Esophagus muscularis mucosa (tissue), 3 donors: ENCODE measurements around the gene CD79B.

Source experiments
- POLR2AphosphoS5 ChIP-seq, 2 donors: sonication (generic); formaldehyde crosslinking; IDR thresholded peaks; one replicate each; pipeline ENCODE4 v1.6.1; 2017; ENCODE audit warnings: antibody characterized with exemption in 2 of 2
- TF ChIP-seq, protein P1 (sequence below), 3 experiments: fragments of 200-600 bp in 2 of 3; fragments of 450-650 bp in 1 of 3; sonication (generic) in 2 of 3; IDR thresholded peaks; one replicate each; pipeline ENCODE4 v1.5.1; 2017 to 2019; ENCODE audit warnings: antibody characterized with exemption in 3 of 3, mild to moderate bottlenecking in 2 of 3, moderate library complexity in 1 of 3

GRCh38 chr17:63944736-63945499, 12.8 kb upstream of the CD79B start:
- TF ChIP-seq, protein P1, sequence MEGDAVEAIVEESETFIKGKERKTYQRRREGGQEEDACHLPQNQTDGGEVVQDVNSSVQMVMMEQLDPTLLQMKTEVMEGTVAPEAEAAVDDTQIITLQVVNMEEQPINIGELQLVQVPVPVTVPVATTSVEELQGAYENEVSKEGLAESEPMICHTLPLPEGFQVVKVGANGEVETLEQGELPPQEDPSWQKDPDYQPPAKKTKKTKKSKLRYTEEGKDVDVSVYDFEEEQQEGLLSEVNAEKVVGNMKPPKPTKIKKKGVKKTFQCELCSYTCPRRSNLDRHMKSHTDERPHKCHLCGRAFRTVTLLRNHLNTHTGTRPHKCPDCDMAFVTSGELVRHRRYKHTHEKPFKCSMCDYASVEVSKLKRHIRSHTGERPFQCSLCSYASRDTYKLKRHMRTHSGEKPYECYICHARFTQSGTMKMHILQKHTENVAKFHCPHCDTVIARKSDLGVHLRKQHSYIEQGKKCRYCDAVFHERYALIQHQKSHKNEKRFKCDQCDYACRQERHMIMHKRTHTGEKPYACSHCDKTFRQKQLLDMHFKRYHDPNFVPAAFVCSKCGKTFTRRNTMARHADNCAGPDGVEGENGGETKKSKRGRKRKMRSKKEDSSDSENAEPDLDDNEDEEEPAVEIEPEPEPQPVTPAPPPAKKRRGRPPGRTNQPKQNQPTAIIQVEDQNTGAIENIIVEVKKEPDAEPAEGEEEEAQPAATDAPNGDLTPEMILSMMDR (IDR thresholded peaks at IDR 0.05), result no peak
- no peak for TF ChIP-seq POLR2AphosphoS5 (IDR thresholded peaks at IDR 0.05)
